Parathyroid adenoma (tissue), 2 donors: ENCODE results near the gene MYO3B.

ENCODE experiments used
- H2AFZ ChIP-seq: fragments of 300-600 bp; sonication (generic); one replicate; pipeline ENCODE4 v1.7.0; 2017; ENCODE audit warnings: antibody characterized with exemption, mild to moderate bottlenecking
- H3K27ac ChIP-seq: fragments of 300-600 bp; sonication (generic); one replicate; pipeline ENCODE4 v1.7.0; 2017
- H3K27me3 ChIP-seq: fragments of 300-600 bp; sonication (generic); one replicate; pipeline ENCODE4 v1.7.0; 2017; ENCODE audit warnings: low read length; ENCODE audit not compliant: control insufficient read depth, insufficient read depth
- H3K36me3 ChIP-seq: fragments of 300-600 bp; sonication (generic); one replicate; pipeline ENCODE4 v1.7.0; 2017; ENCODE audit warnings: low read length; ENCODE audit not compliant: control insufficient read depth, insufficient read depth
- H3K4me1 ChIP-seq: fragments of 300-600 bp; sonication (generic); one replicate; pipeline ENCODE4 v1.7.0; 2017; ENCODE audit warnings: control low read depth
- H3K4me2 ChIP-seq: fragments of 300-600 bp; sonication (generic); one replicate; pipeline ENCODE4 v1.7.0; 2017; ENCODE audit warnings: low read length
- H3K4me3 ChIP-seq: fragments of 300-600 bp; sonication (generic); one replicate; pipeline ENCODE4 v1.7.0; 2017; ENCODE audit warnings: low read depth, low read length
- H3K79me2 ChIP-seq: fragments of 300-600 bp; sonication (generic); one replicate; pipeline ENCODE4 v1.7.0; 2017; ENCODE audit warnings: control low read depth
- H3K9ac ChIP-seq: fragments of 300-600 bp; sonication (generic); one replicate; pipeline ENCODE4 v1.7.0; 2017; ENCODE audit warnings: mild to moderate bottlenecking
- H3K9me3 ChIP-seq: fragments of 300-600 bp; sonication (generic); one replicate; pipeline ENCODE4 v1.7.0; 2017; ENCODE audit warnings: low read length; ENCODE audit not compliant: control insufficient read depth
- CTCF ChIP-seq: fragments of 300-600 bp; sonication (generic); IDR thresholded peaks from one replicate; pipeline ENCODE4 v1.7.0; 2017; ENCODE audit warnings: antibody characterized with exemption, mild to moderate bottlenecking
- donor health status: primary hyperparathyroidism.

The MYO3B gene

GRCh38 chr2:170481201-170481600 is 303.3 kb downstream of the MYO3B start:
- H3K79me2 ChIP-seq = no peaks in the 10 kb centered on the region
- no peaks in the 10 kb centered on the region for H3K27me3 ChIP-seq
- no peak for TF ChIP-seq CTCF
- no peaks in the 10 kb centered on the region for H3K36me3 ChIP-seq
- no peak overlapping the region for H3K4me3 ChIP-seq
- H3K9me3 ChIP-seq = no peaks in the 10 kb centered on the region
- no peaks in the 10 kb centered on the region for H3K4me1 ChIP-seq
- H3K4me2 ChIP-seq = no peak overlapping the region
- no peak overlapping the region for H3K27ac ChIP-seq
- no peak overlapping the region for H3K9ac ChIP-seq
- no peak overlapping the region for H2AFZ ChIP-seq

GRCh38 chr2:170484552-170484951 is 306.6 kb downstream of the MYO3B start:
- no peak overlapping the region for H3K4me2 ChIP-seq
- no peaks in the 10 kb centered on the region for H3K27me3 ChIP-seq
- no peaks in the 10 kb centered on the region for H3K79me2 ChIP-seq
- H3K4me3 ChIP-seq = no peak overlapping the region
- H2AFZ ChIP-seq = no peak overlapping the region
- no peaks in the 10 kb centered on the region for H3K9me3 ChIP-seq
- H3K36me3 ChIP-seq = no peaks in the 10 kb centered on the region
- no peak for TF ChIP-seq CTCF
- H3K27ac ChIP-seq = no peak overlapping the region
- H3K9ac ChIP-seq = no peak overlapping the region
- no peaks in the 10 kb centered on the region for H3K4me1 ChIP-seq

DNA sequence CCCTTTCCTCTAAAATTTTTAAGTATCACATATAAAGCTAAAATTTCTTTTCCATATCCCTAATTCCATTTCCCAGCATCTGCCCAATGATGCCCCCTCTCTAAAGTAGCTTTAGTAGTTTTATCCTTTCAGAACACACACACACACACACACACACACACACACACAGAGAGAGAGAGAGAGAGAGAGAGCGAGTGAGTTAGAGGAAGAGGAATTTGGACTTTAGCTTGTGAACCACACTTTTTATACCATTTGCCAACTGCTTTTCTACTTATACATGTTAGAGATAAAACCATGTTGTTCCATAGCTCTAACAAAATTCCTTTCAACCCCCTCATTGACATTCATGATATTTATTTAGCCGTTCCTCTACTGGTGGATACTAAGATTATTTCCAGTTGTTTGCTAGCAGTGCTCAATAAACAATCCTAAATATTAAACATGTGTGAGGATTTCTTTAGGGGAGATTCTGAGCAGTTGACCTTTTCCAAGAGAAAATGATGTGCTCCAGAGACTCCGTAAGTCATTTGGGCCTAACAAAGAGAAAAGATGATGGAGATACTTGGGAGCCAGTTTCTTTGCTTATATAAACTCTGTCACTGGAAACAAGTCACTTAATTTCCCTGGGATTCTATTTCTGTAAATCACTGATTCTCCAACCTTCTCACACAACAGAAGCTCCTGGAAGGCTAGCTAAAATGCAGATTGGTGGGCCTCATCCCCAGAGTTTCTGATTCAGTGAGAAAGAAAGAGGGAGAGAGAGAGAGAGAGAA is 307.5 kb downstream of the MYO3B start:
- H3K4me3 ChIP-seq = no peak overlapping the region
- TF ChIP-seq CTCF = no peak
- H3K4me2 ChIP-seq = no peak overlapping the region

GRCh38 chr2:170486730-170487129 is 308.8 kb downstream of the MYO3B start:
- Histone ChIP-seq H3K4me3 (no peak overlapping the region), H3K79me2 (no peaks in the 10 kb centered on the region), H2AFZ (no peak overlapping the region), H3K4me1 (no peaks in the 10 kb centered on the region), H3K27ac (no peak overlapping the region), H3K36me3 (no peaks in the 10 kb centered on the region), H3K9me3 (no peaks in the 10 kb centered on the region), H3K9ac (no peak overlapping the region), H3K4me2 (no peak overlapping the region), H3K27me3 (no peaks in the 10 kb centered on the region)
- no peak for TF ChIP-seq CTCF

More for the DNA sequence above, 307.5 kb downstream of the MYO3B start:
- no peaks in the 10 kb centered on the region for H3K4me1 ChIP-seq
- H3K36me3 ChIP-seq = no peaks in the 10 kb centered on the region
- no peak overlapping the region for H2AFZ ChIP-seq
- no peak overlapping the region for H3K9ac ChIP-seq
- no peaks in the 10 kb centered on the region for H3K9me3 ChIP-seq
- H3K27me3 ChIP-seq = no peaks in the 10 kb centered on the region
- H3K27ac ChIP-seq = no peak overlapping the region
- no peaks in the 10 kb centered on the region for H3K79me2 ChIP-seq

- Histone ChIP-seq H3K36me3 (no peaks in the 10 kb centered on the region), H3K27ac (no peak overlapping the region), H2AFZ (no peak overlapping the region), H3K4me1 (no peaks in the 10 kb centered on the region), H3K27me3 (no peaks in the 10 kb centered on the region), H3K4me2 (no peak overlapping the region), H3K4me3 (no peak overlapping the region), H3K9ac (no peak overlapping the region), H3K9me3 (no peaks in the 10 kb centered on the region), H3K79me2 (no peaks in the 10 kb centered on the region)
- no peak for TF ChIP-seq CTCF
These were observed 310.9 kb downstream of the MYO3B start for GRCh38 chr2:170488807-170489206.
